Keratinocyte (primary cell): ENCODE results near the gene ZNF555.

Experiments
- EZH2 ChIP-seq: IDR thresholded peaks from one replicate; pipeline ENCODE4 v1.6.1; 2012; ENCODE audit warnings: inconsistent platforms, mild to moderate bottlenecking, low read length, moderate library complexity
- TF ChIP-seq, protein P1 (sequence below), 3 experiments: IDR thresholded peaks in 1 of 3; conservative IDR thresholded peaks in 1 of 3; optimal IDR thresholded peaks in 1 of 3; 2 replicates in 2 of 3; 3 replicates in 1 of 3; pipeline versions ENCODE3 to v1.5.1; 2011; ENCODE audit warnings: low read length in 3 of 3, mild to moderate bottlenecking in 3 of 3, moderate library complexity in 2 of 3, control low read depth in 1 of 3, inconsistent platforms in 1 of 3; ENCODE audit not compliant: insufficient read depth in 2 of 3; ENCODE audit errors: extremely low read depth in 1 of 3

DNA sequence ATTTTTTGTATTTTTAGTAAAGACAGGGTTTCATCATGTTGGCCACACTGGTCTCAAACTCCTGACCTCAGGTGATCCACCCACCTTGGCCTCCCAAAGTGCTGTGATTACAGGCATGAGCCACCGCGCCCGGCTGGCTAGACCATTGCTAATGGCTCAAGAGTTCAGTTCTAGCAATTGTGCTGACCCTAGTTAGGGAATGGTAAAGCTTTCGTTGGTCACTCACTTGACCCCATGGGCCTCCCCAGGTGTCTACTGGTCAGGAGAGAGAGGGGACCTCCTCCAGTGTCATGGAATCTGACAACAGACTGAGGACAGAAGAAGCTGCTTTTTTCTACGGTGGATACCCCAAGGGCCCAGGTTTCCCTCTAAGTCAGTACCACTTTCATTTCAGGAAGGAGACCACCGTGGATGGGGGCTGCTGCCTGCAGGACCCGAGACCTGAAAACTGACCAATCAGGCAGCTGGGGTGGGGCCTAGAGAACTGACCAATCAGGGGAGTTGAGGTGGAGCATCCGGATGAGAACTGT, 25.3 kb downstream of the ZNF555 start:
- TF ChIP-seq, protein P1, sequence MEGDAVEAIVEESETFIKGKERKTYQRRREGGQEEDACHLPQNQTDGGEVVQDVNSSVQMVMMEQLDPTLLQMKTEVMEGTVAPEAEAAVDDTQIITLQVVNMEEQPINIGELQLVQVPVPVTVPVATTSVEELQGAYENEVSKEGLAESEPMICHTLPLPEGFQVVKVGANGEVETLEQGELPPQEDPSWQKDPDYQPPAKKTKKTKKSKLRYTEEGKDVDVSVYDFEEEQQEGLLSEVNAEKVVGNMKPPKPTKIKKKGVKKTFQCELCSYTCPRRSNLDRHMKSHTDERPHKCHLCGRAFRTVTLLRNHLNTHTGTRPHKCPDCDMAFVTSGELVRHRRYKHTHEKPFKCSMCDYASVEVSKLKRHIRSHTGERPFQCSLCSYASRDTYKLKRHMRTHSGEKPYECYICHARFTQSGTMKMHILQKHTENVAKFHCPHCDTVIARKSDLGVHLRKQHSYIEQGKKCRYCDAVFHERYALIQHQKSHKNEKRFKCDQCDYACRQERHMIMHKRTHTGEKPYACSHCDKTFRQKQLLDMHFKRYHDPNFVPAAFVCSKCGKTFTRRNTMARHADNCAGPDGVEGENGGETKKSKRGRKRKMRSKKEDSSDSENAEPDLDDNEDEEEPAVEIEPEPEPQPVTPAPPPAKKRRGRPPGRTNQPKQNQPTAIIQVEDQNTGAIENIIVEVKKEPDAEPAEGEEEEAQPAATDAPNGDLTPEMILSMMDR (optimal IDR thresholded peaks at IDR 0.05 in 1 of 3, IDR thresholded peaks at IDR 0.05 in 1 of 3, conservative IDR thresholded peaks at IDR 0.05 in 1 of 3; ENCODE audit: extremely low read depth in 1 of 3, insufficient read depth in 2 of 3, low read length in 3 of 3) = no peak
- no peak for TF ChIP-seq EZH2
